OCI-LY7 (cell line): ENCODE data around the gene NFKB2. TPM values are rescaled to one million over a fixed set of nuclear protein-coding genes. Genes with fewer than 3 reads are reported as not detected.

Experiments
- BruUV-seq: library from RNA; stranded (reverse); fragments of 400-500 nt; replicated peaks from 2 replicates; lab custom pipeline; 2021; lab: Mats Ljungman, UMichigan
- CTCF ChIA-PET: fragments of 300-600 bp; sonication (Branson Sonifier 250); formaldehyde crosslinking; loops from one replicate; lab custom pipeline; 2022; ENCODE audit warnings: antibody characterized with exemption; ENCODE audit not compliant: unreplicated experiment; lab: Charles Lee
- POLR2A ChIA-PET: fragments of 300-600 bp; sonication (Branson Sonifier 250); formaldehyde crosslinking; loops from one replicate; lab custom pipeline; 2022; ENCODE audit warnings: antibody characterized with exemption; lab: Charles Lee
- DNase-seq: peaks from one replicate; pipeline ENCODE4 v3.0.0-alpha.2; 2015; ENCODE audit warnings: low spot score
- H2AFZ ChIP-seq: fragments of 200-600 bp; sonication (generic), shearing (Covaris generic); 2 replicates; pipeline ENCODE4 v1.6.1; 2014; ENCODE audit warnings: mild to moderate bottlenecking, antibody characterized with exemption, low read length, moderate library complexity
- H3K27ac ChIP-seq: fragments of 200-600 bp; sonication (generic); 2 replicates; pipeline ENCODE4 v1.5.1; 2014; ENCODE audit warnings: mixed run types, low read depth, mild to moderate bottlenecking, moderate library complexity, low read length, inconsistent platforms; ENCODE audit not compliant: poor library complexity, severe bottlenecking
- H3K36me3 ChIP-seq: fragments of 200-600 bp; sonication (generic); 2 replicates; pipeline ENCODE4 v1.6.1; 2014; ENCODE audit warnings: mild to moderate bottlenecking, antibody characterized with exemption, low read length, moderate library complexity, mixed read lengths; ENCODE audit not compliant: insufficient read depth
- H3K4me1 ChIP-seq: fragments of 200-600 bp; sonication (generic); 2 replicates; pipeline ENCODE4 v1.5.1; 2014; ENCODE audit warnings: mild to moderate bottlenecking, low read length; ENCODE audit not compliant: insufficient read depth, poor library complexity, severe bottlenecking
- H3K4me2 ChIP-seq: fragments of 200-600 bp; sonication (generic); 2 replicates; pipeline ENCODE4 v1.6.1; 2014; ENCODE audit warnings: mild to moderate bottlenecking, low read length
- H3K4me3 ChIP-seq: fragments of 200-600 bp; sonication (generic); 2 replicates; pipeline ENCODE4 v1.5.1; 2014; ENCODE audit warnings: mild to moderate bottlenecking, low read depth, low read length; ENCODE audit not compliant: poor library complexity, severe bottlenecking
- H3K79me2 ChIP-seq: fragments of 200-600 bp; sonication (generic); 2 replicates; pipeline ENCODE4 v1.6.1; 2016; ENCODE audit warnings: low read depth, mild to moderate bottlenecking, low read length, moderate library complexity, mixed read lengths; ENCODE audit not compliant: insufficient read depth
- H3K9me2 ChIP-seq: fragments of 200-600 bp; sonication (generic); 2 replicates; pipeline ENCODE4 v1.6.1; 2016; ENCODE audit warnings: mild to moderate bottlenecking, low read length, mixed read lengths; ENCODE audit not compliant: insufficient read depth
- H3K9me3 ChIP-seq: fragments of 200-600 bp; sonication (generic); 2 replicates; pipeline ENCODE4 v1.6.1; 2014; ENCODE audit warnings: mild to moderate bottlenecking, mixed run types, low read length, mixed read lengths
- H4K20me1 ChIP-seq: fragments of 200-600 bp; sonication (generic); 2 replicates; pipeline ENCODE4 v1.6.1; 2014; ENCODE audit warnings: mild to moderate bottlenecking, antibody characterized with exemption, low read length, moderate library complexity, mixed read lengths; ENCODE audit not compliant: insufficient read depth
- EZH2phosphoT487 ChIP-seq: fragments of 200-600 bp; sonication (generic); IDR thresholded peaks from 2 replicates; pipeline ENCODE4 v1.6.1; 2018; ENCODE audit warnings: low read depth, borderline replicate concordance, mild to moderate bottlenecking, mixed run types, antibody characterized with exemption, low read length, moderate library complexity, mixed read lengths
- intact Hi-C: fragments of 100-400 bp; cut with micrococcal nuclease; formaldehyde crosslinking; loops from one replicate; pipeline ENCODE4 v1.10.0; 2022; ENCODE audit not compliant: unreplicated experiment
- total RNA-seq, 2 experiments: library from RNA; depleted of rRNA in 1 of 2; stranded (reverse); fragments of >200 nt in 1 of 2; shearing (Covaris generic) in 1 of 2; gene quantifications; 2 replicates each; pipeline ENCODE4 v1.2.3, GENCODE V29; 2014 to 2022
- TF ChIP-seq, protein P1 (sequence below): fragments of 200-600 bp; sonication (generic); conservative IDR thresholded peaks from 2 replicates; pipeline ENCODE4 v1.5.1; 2014; ENCODE audit warnings: mild to moderate bottlenecking, antibody characterized with exemption, low read length, moderate library complexity, mixed read lengths

NFKB2 gene
- total RNA-seq, 2 experiments from 2014 or later = 47.1 to 67.3 TPM

DNA sequence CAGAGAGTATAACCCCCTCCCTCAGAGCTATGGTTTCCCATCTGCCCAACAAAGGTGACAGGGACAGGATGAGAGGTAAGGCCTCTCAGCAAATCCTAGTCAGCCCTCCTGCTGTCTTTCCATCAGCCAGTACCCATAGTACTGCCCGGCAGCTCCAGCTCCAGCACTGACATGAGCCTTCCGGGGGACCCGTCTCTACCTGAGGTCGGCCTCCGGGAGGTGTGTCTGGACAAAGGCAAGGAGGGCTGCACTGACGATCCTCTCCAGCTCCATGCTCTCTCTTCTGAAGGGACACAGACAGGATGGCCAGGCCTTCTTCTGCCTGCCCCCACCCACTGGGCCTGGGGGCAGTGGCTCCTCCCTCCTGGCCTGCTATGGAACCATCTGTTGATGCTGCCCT is 29.4 kb downstream of the NFKB2 start:
- POLR2A ChIA-PET = no interaction called here
- intact Hi-C loops = loop anchor here (5.0 kb wide), 1 partner anchor 157 kb away; no protein-coding TSS in a partner anchor

DNA sequence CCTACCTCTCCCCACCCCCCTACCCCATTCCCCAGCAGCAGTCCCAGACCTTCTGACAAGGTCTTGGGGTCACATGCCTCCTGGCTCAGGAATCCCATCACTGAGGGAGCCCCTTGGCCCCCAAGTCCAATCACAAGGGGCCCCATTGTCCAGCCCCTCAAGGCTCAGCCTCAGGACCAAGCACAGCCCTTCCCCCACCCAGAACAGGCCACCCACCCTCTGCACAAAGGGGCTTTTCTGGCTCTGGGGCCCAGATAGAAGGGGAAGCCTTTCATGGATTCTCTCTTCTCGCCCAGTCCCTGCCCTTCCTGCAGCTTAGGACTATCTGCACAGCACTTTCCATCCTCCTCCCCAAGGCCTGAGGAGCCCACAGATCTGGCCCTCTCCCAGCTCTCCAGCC is 29.9 kb downstream of the NFKB2 start:
- POLR2A ChIA-PET = no interaction called here
- TF ChIP-seq, protein P1, sequence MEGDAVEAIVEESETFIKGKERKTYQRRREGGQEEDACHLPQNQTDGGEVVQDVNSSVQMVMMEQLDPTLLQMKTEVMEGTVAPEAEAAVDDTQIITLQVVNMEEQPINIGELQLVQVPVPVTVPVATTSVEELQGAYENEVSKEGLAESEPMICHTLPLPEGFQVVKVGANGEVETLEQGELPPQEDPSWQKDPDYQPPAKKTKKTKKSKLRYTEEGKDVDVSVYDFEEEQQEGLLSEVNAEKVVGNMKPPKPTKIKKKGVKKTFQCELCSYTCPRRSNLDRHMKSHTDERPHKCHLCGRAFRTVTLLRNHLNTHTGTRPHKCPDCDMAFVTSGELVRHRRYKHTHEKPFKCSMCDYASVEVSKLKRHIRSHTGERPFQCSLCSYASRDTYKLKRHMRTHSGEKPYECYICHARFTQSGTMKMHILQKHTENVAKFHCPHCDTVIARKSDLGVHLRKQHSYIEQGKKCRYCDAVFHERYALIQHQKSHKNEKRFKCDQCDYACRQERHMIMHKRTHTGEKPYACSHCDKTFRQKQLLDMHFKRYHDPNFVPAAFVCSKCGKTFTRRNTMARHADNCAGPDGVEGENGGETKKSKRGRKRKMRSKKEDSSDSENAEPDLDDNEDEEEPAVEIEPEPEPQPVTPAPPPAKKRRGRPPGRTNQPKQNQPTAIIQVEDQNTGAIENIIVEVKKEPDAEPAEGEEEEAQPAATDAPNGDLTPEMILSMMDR = no peak
- no peak for TF ChIP-seq EZH2phosphoT487
- peaks cover 13% of the 10 kb centered on the region for H3K4me1 ChIP-seq
- no peak overlapping the region for H3K4me2 ChIP-seq
- no peaks in the 10 kb centered on the region for H4K20me1 ChIP-seq
- peaks cover 11% of the 10 kb centered on the region; the same call in 1 of the 2 replicates for H3K36me3 ChIP-seq
- no TSS peak for BruUV-seq
- H3K79me2 ChIP-seq = peaks cover 7% of the 10 kb centered on the region; the same call in 1 of the 2 replicates
- H2AFZ ChIP-seq = no peak overlapping the region
- no peaks in the 10 kb centered on the region for H3K9me3 ChIP-seq
- H3K9me2 ChIP-seq = no peaks in the 10 kb centered on the region
- CTCF ChIA-PET = no interaction called here
- H3K27ac ChIP-seq = no peak overlapping the region
- no peak overlapping the region for H3K4me3 ChIP-seq
- no peak for DNase-seq
- intact Hi-C loops = no loop called here

More for the DNA sequence above, 29.4 kb downstream of the NFKB2 start:
- peaks cover 18% of the 10 kb centered on the region for H3K4me1 ChIP-seq
- no peaks in the 10 kb centered on the region for H3K9me3 ChIP-seq
- peaks cover 6% of the 10 kb centered on the region; the same call in 1 of the 2 replicates for H3K79me2 ChIP-seq
- H3K9me2 ChIP-seq = no peaks in the 10 kb centered on the region
- H3K4me3 ChIP-seq = no peak overlapping the region
- TF ChIP-seq EZH2phosphoT487 = no peak
- TF ChIP-seq, protein P1 = no peak
- H3K36me3 ChIP-seq = peaks cover 11% of the 10 kb centered on the region; the same call in 1 of the 2 replicates
- no peak overlapping the region for H3K27ac ChIP-seq
- no peaks in the 10 kb centered on the region for H4K20me1 ChIP-seq
- CTCF ChIA-PET = no interaction called here
- no peak overlapping the region for H3K4me2 ChIP-seq
- no TSS peak for BruUV-seq
- H2AFZ ChIP-seq = no peak overlapping the region
- no peak for DNase-seq

DNA sequence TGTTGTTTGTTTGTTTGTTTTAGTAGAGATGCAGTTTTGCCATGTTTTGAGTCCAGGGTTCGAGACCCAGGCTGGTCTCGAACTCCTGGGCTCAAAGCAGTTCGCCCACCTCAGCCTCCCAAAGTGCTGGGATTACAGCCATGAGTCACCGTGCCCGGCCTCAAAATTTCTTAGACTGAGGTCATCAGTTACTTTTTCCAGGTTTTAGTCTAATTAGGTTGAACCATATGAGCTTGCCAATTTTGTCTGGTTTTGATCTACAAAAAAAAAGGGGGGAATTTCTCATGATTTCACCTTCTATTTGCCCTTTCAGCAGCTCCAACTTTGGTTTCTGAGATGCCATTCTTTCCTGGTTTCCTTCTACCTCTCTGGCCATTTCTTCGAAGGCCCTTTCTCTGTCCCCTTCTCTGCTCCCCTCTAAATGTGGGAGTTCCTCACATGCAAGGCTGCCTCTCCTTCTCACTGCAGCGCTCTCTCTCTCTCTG is 31.3 kb downstream of the NFKB2 start:
- Histone ChIP-seq H3K4me2 (no peak overlapping the region), H4K20me1 (no peaks in the 10 kb centered on the region), H3K9me2 (no peaks in the 10 kb centered on the region), H3K9me3 (no peaks in the 10 kb centered on the region), H3K36me3 (peaks cover 11% of the 10 kb centered on the region; the same call in 1 of the 2 replicates), H3K79me2 (peaks cover 17% of the 10 kb centered on the region; the same call in 1 of the 2 replicates), H3K4me1 (peaks cover 19% of the 10 kb centered on the region), H2AFZ (no peak overlapping the region), H3K4me3 (no peak overlapping the region), H3K27ac (no peak overlapping the region)
- no peak for DNase-seq
- BruUV-seq = no TSS peak
- intact Hi-C loops = no loop called here
- ChIA-PET CTCF (no interaction called here), POLR2A (no interaction called here)
- TF ChIP-seq EZH2phosphoT487 = no peak
- TF ChIP-seq, protein P1 = no peak
